K562 (cell line): ENCODE measurements around the gene MLX. TPM values are rescaled to one million over a fixed set of nuclear protein-coding genes. Genes with fewer than 3 reads are reported as not detected.
A peak's percentile ranks its signal among the peaks of the same experiment; 100 is the strongest.

ENCODE experiments used
- ARID3A ChIP-seq: IDR thresholded peaks from 2 replicates; pipeline ENCODE4 v1.6.1; 2012; ENCODE audit warnings: low read depth, low read length, improper control_type of control experiment, borderline replicate concordance
- CXXC5 ChIP-seq: fragments of 250-450 bp; sonication (Bioruptor Pico); IDR thresholded peaks from 2 replicates; pipeline ENCODE4 v1.8.0; 2022; ENCODE audit warnings: inconsistent platforms, mild to moderate bottlenecking, moderate library complexity
- E2F8 ChIP-seq: fragments of 450-650 bp; IDR thresholded peaks from 2 replicates; pipeline ENCODE4 v1.7.1; 2018; ENCODE audit warnings: mild to moderate bottlenecking, low read depth; ENCODE audit not compliant: partially characterized antibody
- KHSRP ChIP-seq: fragments of 450-650 bp; IDR thresholded peaks from 2 replicates; pipeline ENCODE4 v1.6.1; 2017
- LARP7 ChIP-seq: fragments of 450-650 bp; IDR thresholded peaks from 2 replicates; pipeline ENCODE4 v1.6.1; 2016
- NFIX ChIP-seq: fragments of 250-450 bp; sonication (Bioruptor Pico); IDR thresholded peaks from 2 replicates; pipeline ENCODE4 v1.4.0; 2020; ENCODE audit warnings: low read depth, mild to moderate bottlenecking, moderate library complexity
- NR4A1 ChIP-seq, 2 experiments: fragments of 250-450 bp in 1 of 2; fragments of 450-650 bp in 1 of 2; sonication (Bioruptor Pico) in 1 of 2; IDR thresholded peaks; 2 replicates each; pipeline versions ENCODE4 v1.4.0 to v1.6.1; 2016 to 2020; ENCODE audit warnings: mild to moderate bottlenecking in 2 of 2, missing compliant biosample characterization in 1 of 2, missing genetic modification characterization in 1 of 2, moderate library complexity in 1 of 2
- RAD51 ChIP-seq: fragments of 450-650 bp; IDR thresholded peaks from 2 replicates; pipeline ENCODE4 v1.7.1; 2016; ENCODE audit warnings: low read depth, mild to moderate bottlenecking, borderline replicate concordance
- RBM39 ChIP-seq: fragments of 200-400 bp; formaldehyde crosslinking; optimal IDR thresholded peaks from 2 replicates; pipeline ENCODE3; 2018; ENCODE audit warnings: low read depth, low read length
- RCOR1 ChIP-seq, 2 experiments: IDR thresholded peaks; 2 replicates each; pipeline ENCODE4 v1.6.1; 2012; ENCODE audit warnings: low read depth in 2 of 2, low read length in 2 of 2, borderline replicate concordance in 1 of 2, improper control_type of control experiment in 1 of 2
- RHOXF2B ChIP-seq: fragments of 250-450 bp; sonication (Bioruptor Pico); conservative IDR thresholded peaks from 2 replicates; pipeline ENCODE4 v1.5.1; 2021
- ZBTB40 ChIP-seq, 2 experiments: fragments of 450-650 bp in 1 of 2; sonication (generic) in 1 of 2; formaldehyde crosslinking in 1 of 2; IDR thresholded peaks; 2 replicates each; pipeline versions ENCODE4 v1.7.1 to v1.9.0; 2016 to 2022; ENCODE audit warnings: inconsistent platforms in 1 of 2, mild to moderate bottlenecking in 1 of 2, missing genetic modification reagents in 1 of 2
- ZNF124 ChIP-seq: sonication (generic); formaldehyde crosslinking; IDR thresholded peaks from 2 replicates; pipeline ENCODE4 v1.8.1; 2022; ENCODE audit warnings: missing genetic modification reagents
- ZNF146 ChIP-seq: IDR thresholded peaks from one replicate; pipeline ENCODE4 v1.6.1; 2018; ENCODE audit warnings: missing compliant biosample characterization; ENCODE audit not compliant: unreplicated experiment
- ZSCAN32 ChIP-seq: fragments of 450-650 bp; formaldehyde crosslinking; IDR thresholded peaks from 2 replicates; pipeline ENCODE4 v1.4.0; 2020; ENCODE audit warnings: mild to moderate bottlenecking, moderate library complexity
- polyA plus RNA-seq, 8 experiments: library from polyadenylated mRNA; depleted of rRNA in 4 of 8; stranded (reverse) in 5 of 8; unstranded in 3 of 8; fragments of >200 nt; fragmentation: Nextera tagmentation in 2 of 8; fragmentation: Illumina TruSeq in 1 of 8; extraction: Ambion mirVana in 2 of 8; extraction: Trizol in 1 of 8; gene quantifications; 2 replicates each; pipeline versions ENCODE4 v1.2.1 to v1.2.3, GENCODE V29; 2011 to 2014; ENCODE audit warnings: inconsistent platforms in 1 of 8, missing spikeins in 1 of 8
- total RNA-seq, 7 experiments: library from RNA; depleted of rRNA in 6 of 7; stranded (reverse); fragments of >200 nt in 6 of 7; fragmentation: Illumina TruSeq in 2 of 7; extraction: Trizol in 2 of 7; gene quantifications; 2 replicates each; pipeline versions ENCODE4 v1.2.1 to v1.2.3, GENCODE V29; 2011 to 2021; ENCODE audit warnings: low replicate concordance in 1 of 7

MLX gene
- total and polyA plus RNA-seq, 9 of the 15 experiments (the other 6 are each of a cell fraction or from before 2014, with no cell fraction given): 42.9 to 100 (median 58.9) TPM

GRCh38 chr17:42517516-42517915 lies 49.4 kb upstream of the MLX start (continued):
- no peak for TF ChIP-seq ZBTB40 (IDR thresholded peaks at IDR 0.05)
- TF ChIP-seq ZBTB40 (CRISPR knock-in tag; IDR thresholded peaks at IDR 0.05): no peak
- no peak for TF ChIP-seq NR4A1 (CRISPR knock-in tag; IDR thresholded peaks at IDR 0.05)
- no peak for TF ChIP-seq NR4A1 (tag; IDR thresholded peaks at IDR 0.05)
- TF ChIP-seq ARID3A: 0 out of 2 replicates have a peak, but pooled peaks have one; percentile 39
- no peak for TF ChIP-seq NFIX (CRISPR knock-in tag)
- TF ChIP-seq LARP7: no peak
- 0 out of 2 replicates have a peak, but pooled peaks have one; percentile 21 for TF ChIP-seq CXXC5 (CRISPR knock-in tag)
- TF ChIP-seq ZNF146 (CRISPR knock-in tag): no peak
- TF ChIP-seq ZNF124 (CRISPR knock-in tag): no peak
- TF ChIP-seq KHSRP: no peak
- TF ChIP-seq RHOXF2B (CRISPR knock-in tag): no peak
- no peak for TF ChIP-seq E2F8
- no peak for TF ChIP-seq RBM39
- TF ChIP-seq ZSCAN32 (CRISPR knock-in tag): no peak
- peak; percentile 43; the same call in 1 of the 2 replicates for TF ChIP-seq RAD51
- TF ChIP-seq RCOR1 (IDR thresholded peaks at IDR 0.05; ENCODE audit: borderline replicate concordance in 1 of 2, low read depth in 2 of 2, low read length in 2 of 2): peak in 1 of 2 experiments; percentile 38; a peak in 1 of 4 replicates
